GM18520 (cell line): Measurements from ENCODE around the gene UBA7.
"Not testable (repeated sequence)": the region's sequence is repeated elsewhere in the genome, so short reads cannot be mapped to it uniquely, and the experiment has no call there.

Experiments
- ATAC-seq: cut with Tn5 transposase; IDR thresholded peaks from one replicate; pipeline ENCODE4 v1.9.1; 2021; ENCODE audit not compliant: unreplicated experiment

Gene UBA7

DNA sequence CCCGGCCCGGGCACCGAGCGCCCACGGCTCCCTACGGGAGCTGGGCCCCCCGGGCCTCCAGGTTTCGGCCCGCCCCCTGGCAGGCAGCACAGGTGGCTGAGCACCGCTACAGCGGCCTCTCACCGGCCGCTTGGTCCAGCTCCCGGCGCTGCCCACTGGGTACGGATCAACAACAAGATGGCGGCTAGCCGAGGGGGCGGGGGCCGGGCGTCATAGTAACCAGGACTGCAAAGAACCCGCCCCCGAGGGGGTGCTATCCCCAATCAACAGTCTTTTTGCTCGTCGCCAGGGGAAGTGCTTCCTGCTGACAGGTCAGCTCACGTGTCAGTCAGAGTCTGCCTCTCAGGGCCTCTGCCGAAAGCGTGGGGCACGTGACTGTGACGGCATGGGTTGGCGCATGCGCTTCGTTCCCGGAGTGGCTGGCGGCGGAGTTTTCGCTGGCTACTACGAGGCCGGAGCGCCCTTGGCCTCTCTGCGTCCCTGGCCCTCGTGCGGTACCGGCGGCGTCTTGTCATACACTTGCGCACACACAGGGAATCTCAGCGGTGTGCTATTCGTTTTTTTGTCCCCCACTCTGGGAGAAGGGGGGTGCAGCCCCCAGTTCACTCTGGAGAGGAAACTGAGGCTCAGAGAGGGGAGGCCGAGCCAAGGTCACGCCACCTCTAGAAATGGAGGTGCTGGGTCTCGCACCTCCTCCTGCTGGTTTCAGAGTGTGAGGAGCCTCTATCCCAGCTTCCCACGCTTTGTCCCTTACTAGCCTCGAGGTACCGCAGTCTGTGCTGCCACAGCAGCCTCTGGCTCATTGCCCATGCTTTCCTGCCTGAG lies 27.2 kb downstream of the UBA7 start, which contains the start of gene IP6K1:
TSS of gene IP6K1 (minus strand) at position 186 of the 825 bp plus-strand sequence. CDS start 38,502 bp downstream, outside the sequence.
- peak; percentile 99 for ATAC-seq

DNA sequence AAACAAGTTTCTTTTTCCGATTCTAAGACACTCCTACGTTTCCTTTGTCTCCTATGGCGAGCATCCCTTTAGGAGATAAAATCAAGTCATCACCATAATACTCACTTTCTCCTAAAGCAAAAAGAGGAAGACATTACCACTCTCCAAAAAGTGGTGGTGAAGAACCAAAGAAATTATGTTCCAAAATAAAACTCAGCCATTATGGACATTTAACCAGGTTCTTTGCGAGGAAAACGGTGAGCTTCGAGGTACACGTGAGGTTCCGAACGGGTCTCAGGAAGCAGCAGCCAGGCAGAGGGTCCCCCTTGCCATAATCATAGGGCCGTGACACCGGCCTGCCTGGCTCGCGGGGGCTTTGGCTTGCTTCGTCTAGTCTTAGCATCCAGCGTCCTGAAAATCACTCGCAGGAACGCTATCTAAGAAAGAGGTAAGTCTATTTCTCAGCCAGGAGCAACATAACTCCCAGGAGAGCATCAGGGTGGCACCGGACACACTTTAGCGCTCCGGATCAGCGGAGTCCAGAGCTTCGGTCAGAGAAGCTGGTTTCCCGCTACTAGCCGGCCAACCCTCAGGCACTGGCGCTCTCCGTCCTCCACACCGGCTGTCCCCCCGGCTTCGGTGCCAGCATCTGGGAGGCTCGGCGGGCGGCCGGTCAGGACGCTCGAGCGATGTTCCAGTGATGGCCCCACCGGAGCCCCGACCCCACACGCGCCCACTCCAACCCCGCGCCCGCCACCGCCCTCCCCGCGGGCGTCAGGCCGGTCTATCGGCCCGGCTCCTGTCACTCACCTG lies 28.0 kb downstream of the UBA7 start:
- ATAC-seq: peak; percentile 24

DNA sequence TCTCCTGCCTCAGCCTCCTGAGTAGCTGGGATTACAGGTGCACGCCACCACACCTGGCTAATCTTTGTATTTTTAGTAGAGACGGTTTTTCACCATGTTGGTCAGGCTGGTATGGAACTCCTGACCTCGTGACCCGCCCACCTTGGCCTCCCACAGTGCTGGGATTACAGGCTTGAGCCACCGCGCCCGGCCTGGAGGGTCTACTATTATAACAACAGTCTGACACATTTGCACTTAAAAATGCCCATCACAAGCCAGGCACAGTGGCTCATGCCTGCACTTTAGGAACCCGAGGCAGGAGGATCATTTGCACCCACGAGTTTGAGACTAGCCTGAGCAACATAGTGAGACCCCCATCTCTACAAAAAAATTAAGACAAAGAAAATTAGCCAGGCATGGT lies 31.5 kb downstream of the UBA7 start:
- not testable (repeated sequence) for ATAC-seq

DNA sequence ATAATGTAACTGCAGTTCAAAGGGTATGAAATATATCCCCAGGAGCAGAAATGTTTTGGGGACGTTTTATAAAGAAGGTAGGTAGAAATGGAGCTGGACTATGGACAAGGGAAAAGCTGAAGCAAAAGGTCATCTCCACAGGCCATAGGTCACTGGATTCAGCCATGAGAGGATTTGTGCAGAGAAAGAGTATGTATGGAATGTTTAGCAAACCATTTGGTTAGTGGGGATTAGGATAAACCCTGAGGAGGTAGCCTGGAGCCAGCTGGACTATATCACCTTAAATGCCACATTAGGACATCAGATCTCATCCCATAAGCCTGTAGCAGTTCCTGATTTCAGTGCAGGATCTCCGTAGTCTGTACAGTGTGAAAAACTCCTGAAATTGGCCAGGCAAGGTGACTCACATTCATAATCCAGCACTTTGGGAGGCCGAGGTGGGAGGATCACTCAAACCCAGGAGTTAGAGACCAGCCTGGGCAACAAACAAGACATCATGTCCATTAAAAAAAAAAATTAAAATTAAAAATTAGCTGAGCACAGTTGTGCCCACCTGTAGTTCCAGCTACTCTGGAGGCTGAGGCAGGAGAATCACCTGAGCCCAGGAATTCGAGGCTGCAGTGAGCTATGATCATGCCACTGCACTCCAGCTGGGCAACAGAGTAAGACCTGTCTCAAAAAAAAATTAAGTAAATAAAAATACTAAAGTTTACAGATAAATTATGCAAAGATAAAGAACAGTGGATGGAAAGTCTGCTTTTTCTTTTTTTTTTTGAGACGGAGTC lies 32.1 kb downstream of the UBA7 start:
- no peak for ATAC-seq

DNA sequence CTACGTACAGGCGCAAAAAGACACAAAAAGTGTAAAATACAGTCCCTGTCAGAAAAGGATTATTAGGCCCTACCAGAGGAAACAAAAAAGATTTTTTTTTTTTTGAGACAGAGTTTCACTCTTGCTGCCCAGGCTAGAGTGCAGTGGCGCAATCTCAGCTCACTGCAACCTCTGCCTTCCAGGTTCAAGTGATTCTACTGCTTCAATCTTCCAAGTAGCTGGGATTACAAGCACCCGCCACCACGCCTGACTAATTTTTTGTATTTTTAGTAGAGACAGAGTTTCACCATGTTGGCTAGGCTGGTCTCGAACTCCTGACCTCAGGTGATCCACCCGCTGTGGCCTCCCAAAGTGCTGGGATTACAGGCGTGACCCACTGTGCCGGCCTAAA lies 32.8 kb downstream of the UBA7 start:
- not testable (repeated sequence) for ATAC-seq

DNA sequence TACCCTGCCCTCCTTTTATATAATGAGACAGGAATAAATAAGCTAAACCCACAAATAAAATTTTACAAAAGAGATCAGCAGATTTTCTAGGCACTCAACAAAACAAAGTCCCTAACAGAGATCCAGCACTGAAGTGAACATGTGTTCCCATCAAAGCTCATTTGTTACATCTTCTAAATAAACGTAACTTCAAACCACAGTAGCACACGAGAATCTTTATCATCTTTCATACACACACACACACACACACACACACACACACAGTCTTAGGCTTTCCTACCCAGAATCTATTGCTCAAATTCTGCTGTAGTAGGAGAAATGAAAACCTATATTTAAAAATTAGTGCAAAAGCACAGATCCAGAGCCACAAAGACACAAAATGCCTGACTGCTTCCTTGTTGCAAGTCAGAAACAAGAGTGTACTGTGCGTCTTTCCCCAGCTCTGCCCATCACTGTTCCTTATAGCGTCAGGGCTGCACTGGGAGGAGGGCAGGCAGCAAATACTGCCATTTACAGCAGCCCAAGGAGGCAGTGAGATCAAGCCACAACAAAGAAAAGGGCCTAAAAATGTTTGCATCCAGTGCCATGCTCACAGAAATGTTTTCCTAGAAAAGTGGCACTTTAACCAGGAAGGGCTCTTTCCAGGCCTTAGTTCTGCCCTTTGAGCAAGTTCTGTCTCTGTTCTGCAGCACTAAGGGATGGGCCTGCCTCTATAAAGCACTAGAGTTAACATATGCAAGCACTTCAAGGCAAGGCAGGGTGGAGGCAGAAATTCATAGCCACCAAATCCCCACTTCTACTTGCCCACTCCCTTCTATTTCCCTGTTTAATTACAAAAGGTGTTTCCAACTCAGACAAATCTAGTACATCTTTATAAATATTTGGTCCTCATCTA lies 33.4 kb downstream of the UBA7 start:
- no peak for ATAC-seq

DNA sequence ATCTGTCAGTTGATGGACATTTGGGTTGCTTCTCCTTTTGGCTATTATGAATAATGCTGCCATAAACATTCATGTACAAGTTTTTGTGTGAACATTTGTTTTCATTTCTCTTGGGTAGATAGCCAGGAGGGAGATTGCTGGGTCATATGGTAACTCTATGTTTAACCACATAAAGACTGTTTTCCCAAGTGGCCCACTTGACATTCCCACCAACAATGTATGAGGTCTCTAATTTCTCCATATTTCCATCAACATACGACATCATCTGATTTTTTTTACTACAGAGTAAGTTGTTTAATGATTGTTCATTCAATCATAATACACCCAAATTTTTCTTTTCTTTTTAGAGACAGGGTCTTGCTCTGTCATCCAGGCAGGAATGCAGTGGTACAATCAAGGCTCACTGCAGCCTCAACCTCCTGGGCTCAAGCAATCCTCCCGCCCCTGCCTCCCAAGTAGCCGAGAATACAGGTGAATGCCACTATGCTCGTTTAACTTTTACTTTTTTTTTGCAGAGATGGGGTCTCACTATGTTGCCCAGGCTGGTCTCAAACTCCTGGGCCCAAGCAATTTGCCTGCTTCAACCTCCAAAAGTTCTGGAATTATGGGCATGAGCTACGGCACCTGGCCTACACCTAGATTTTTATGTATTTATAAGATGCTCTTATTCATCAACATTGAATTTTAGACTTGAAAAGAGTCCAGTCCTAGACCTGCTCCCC lies 34.2 kb downstream of the UBA7 start:
- ATAC-seq: no peak

DNA sequence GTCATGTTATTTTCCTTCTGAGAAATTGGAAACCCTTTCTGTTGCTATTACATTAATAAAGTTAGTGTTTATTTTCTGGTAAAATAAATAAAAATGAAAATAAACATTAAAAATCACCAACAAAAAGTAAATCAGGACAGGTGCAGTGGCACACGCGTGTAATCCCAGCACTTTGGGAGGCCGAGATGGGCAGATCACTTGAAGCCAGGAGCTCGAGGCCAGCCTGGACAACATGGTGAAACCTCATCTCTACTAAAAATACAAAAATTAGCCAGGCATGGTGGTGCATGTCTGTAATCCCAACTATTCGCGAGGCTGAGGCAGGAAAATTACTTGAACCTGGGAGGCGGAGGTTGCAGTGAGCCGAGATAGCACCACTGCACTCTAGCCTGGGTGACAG lies 37.7 kb downstream of the UBA7 start:
- not testable (repeated sequence) for ATAC-seq

DNA sequence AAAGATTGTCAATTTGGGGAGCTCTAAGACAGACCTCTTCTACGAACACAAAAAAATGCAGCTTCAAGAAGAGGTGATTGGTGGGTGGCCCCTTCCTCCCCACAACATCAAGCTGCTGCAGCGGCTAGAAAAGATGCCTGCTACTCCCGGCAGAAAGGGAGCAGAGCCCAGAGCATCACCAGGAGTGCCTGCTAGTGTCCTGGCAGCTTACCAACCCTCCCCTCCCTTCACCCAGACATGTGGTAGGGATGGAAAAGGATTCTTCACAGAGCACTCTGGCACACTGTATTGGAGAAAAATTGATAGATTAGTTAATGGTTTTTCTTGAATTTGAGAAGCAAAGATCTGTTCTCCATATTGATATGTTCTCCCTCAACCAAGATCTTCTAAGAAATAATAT lies 38.2 kb downstream of the UBA7 start:
- no peak for ATAC-seq

DNA sequence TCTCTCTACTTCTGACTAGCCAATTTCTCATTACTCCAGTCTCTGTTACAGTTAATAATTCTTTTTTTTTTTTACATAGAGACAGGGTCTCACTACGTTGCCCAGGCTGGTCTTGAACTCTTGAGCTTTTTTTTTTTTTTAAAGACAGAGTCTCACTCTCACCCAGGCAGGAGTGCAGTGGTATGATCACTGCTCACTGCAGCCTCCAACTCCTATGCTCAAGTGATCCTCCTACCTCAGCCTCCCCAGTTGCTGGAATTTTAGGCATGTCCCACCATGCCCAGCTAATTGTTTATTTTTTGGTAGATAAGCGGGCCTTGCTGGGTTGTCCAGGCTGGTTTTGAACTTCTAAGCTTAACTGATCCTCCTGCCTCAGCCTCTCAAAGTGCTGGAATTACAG lies 41.0 kb downstream of the UBA7 start:
- no peak for ATAC-seq

DNA sequence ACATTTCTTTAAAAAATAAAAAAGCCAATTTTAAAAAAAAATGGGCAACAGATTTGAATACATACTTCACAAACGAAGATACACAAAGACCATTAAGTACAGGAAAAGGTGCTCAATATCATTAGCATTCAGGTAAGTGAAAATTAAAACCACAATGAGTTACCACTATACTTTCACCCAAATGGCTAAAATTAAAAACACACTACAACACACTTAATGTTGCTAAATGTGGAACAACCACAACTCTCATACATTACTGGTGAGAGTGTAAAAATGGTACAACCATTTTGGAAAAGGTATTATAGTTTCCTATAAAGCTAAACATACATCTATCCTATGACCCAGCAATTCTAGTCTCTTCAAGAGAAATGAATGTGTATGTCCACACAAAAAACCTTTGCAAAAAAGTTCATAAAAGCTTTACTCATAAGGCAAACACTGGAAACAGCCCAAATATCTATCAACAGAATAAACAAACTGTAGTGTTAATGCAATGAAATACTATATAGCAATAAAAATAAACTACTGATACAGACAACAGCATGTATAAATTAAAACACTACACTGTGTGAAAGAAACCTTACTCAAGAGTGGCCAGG lies 42.3 kb downstream of the UBA7 start:
- no peak for ATAC-seq

DNA sequence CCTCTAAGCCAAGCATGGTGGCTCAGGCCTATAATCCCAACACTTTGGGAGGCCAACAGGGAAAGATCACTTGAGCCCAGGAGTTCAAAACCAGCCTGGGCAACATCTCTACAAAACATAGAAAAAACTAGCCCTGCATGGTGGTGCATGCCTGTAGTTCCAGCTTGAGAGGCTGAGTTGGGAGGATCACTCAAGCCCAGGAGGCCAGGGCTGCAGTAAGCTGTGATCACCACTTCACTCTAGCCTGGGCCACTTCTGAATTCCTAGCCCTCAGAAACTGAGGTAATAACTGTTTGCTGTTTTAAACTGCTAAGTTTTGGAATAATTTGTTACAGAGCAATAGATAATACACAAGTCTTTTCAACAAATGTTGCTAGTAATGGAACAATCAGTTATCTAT lies 43.8 kb downstream of the UBA7 start:
- no peak for ATAC-seq

DNA sequence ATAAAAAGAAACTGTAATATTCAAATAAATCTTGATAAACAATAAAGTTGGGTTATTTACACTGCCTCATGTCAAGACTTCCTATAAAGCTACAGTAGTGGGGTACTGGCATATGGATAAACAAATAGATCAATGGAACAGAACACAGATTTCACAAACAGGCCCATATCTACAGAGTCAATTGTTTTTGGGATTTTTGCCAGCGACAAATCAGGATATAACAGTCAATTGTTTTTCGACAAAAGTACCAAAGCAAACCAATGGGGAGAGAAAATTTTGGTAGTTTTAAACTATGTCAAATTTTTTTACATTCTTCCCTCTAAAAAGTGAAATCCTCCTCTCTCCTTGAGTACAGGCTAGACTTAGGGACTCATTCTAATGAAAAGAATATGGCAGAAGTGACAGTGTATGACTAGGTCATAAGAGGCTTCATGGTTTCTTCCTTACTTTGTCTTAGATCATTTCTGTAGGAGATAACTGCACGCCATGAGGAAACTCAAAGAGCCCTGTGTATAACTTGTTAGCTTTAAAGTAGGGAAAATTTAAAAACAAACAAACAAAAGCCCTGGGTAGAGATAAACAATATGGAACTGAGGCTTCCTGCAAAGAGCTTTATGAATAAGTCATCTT lies 44.4 kb downstream of the UBA7 start:
- no peak for ATAC-seq

DNA sequence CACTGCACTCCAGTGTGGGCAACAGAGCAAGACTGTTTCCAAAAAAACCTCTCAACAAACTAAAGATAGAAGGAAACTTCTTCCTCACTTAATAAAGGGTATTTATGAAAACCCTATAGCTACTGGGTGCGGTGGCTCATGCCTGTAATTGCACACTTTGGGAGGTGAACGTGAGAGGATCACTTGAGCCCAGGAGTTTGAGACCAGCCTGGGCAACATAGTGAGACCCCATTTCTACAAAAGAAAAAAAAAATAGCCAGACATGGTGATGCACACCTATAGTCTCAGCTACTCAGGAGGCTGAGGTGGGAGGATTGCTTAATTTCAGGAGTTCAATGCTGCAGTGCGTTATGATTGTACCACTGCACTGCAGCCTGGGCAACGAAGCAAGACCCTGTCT lies 49.8 kb downstream of the UBA7 start:
- ATAC-seq: no peak

DNA sequence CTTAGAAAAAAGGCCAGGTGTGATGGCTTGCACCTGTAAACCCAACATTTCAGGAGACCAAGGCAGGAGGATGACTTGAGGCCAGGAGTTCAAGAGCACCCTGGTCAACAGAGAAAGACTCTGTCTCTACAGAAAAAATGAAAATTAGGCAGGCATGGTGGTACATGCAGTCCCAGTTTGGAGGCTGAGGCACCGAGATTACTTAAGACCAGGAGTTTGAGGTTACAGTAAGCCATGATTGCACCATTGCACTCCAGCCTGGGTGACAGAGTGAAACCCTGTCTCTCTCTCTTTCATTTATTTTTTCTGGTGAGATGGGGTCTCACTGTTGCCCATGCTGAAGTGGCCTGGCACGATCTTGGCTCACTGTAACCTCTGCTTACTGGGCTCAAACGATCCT lies 52.1 kb downstream of the UBA7 start:
- ATAC-seq: no peak

DNA sequence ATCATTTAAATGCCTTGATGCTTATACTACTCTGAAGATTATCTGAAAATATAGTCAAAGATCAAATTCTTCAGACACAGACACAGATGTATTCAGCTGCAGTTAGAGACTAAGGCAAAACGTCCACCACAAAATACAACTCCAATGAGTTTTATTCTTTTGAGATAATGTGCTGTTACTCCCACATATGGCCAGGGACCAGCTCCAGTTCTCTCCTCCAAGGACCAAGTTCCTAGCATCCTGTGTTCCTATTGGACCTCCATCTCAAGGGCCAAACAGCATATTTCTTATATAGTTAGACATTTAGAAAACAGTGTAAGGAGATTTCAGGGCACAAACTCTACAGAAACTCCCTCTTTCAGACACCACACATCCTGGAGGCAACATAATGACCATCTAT lies 54.5 kb downstream of the UBA7 start:
- no peak for ATAC-seq

DNA sequence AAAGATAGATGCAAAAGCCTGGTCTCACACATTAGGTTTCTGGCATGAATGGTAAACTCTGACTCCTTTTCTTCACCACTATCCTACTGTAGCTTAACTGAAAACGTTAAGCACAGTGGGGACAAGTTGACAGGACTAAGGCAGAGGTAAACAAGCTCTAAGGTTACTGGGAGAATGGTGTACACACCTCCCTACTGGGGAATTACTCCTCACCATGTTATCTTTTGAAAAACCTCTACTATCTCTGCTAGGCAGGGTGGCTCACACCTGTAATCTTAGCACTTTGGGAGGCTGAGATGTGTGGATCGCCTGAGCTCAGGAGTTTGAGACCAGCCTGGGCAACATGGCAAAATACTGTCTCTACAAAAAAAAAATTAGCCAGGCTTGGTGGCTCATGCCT lies 56.6 kb downstream of the UBA7 start:
- no peak for ATAC-seq

DNA sequence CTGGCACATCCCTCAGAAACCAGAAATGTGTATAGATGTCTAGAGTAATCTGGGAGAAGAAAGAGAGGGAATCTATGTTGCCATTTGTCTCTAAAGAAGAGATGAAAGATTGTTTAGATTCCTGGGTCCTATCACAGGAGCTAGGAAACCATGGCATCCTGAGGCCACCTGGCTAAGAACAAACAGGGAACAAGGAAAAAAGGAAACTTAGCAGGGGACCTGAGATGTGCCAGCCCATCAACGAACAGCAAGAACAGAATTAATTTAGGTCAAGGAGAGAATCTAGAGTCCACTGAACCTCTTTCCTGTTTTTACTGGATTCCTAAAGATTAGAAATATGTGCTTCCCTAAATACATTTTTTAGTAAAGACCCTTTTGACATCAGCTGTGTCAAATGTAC lies 57.7 kb downstream of the UBA7 start:
- ATAC-seq: no peak
